Lung (tissue), 12 donors: ENCODE data around the gene NRG4. TPM values are rescaled to one million over a fixed set of nuclear protein-coding genes. Genes with fewer than 3 reads are reported as not detected.
"Not testable (repeated sequence)": the region's sequence is repeated elsewhere in the genome, so short reads cannot be mapped to it uniquely, and the experiment has no call there.

Experiments used
- ATAC-seq: fragments of 200-7000 bp; cut with Tn5 transposase; one replicate; pipeline ENCODE4 v1.9.1; 2020; ENCODE audit warnings: moderate number of reproducible peaks; ENCODE audit not compliant: insufficient read depth, low FRiP score
- DNase-seq, 3 donors: peaks; one replicate each; pipeline ENCODE4 v3.0.0-alpha.2; 2013 to 2017
- H3K27ac ChIP-seq, 2 donors: one replicate each; pipeline ENCODE4 v1.5.1; 2013; ENCODE audit warnings: mild to moderate bottlenecking in 2 of 2, moderate library complexity in 2 of 2, control low read depth in 1 of 2, inconsistent platforms in 1 of 2, low read depth in 1 of 2, low read length in 1 of 2
- H3K27me3 ChIP-seq, 3 donors: one replicate each; pipeline ENCODE4 v1.5.1; 2013; ENCODE audit warnings: low read length in 2 of 3; ENCODE audit not compliant: control insufficient read depth in 3 of 3, insufficient read depth in 3 of 3
- H3K36me3 ChIP-seq, 4 donors: one replicate each; pipeline ENCODE4 v1.5.1; 2013; ENCODE audit warnings: low read length in 4 of 4, mild to moderate bottlenecking in 1 of 4, moderate library complexity in 1 of 4; ENCODE audit not compliant: control insufficient read depth in 4 of 4, insufficient read depth in 4 of 4
- H3K4me1 ChIP-seq, 5 donors: one replicate each; pipeline ENCODE4 v1.5.1; 2013; ENCODE audit warnings: low read length in 5 of 5, mild to moderate bottlenecking in 2 of 5, moderate library complexity in 1 of 5; ENCODE audit not compliant: control insufficient read depth in 5 of 5, insufficient read depth in 5 of 5
- H3K4me3 ChIP-seq: one replicate; pipeline ENCODE4 v1.5.1; 2013; ENCODE audit warnings: mild to moderate bottlenecking, control low read depth, moderate library complexity
- H3K9ac ChIP-seq, 2 donors: one replicate each; pipeline ENCODE4 v1.5.1; 2013; ENCODE audit warnings: low read length in 2 of 2, control low read depth in 1 of 2; ENCODE audit not compliant: insufficient read depth in 1 of 2
- H3K9me3 ChIP-seq, 4 donors: one replicate each; pipeline ENCODE4 v1.5.1; 2013; ENCODE audit warnings: low read length in 3 of 4, mild to moderate bottlenecking in 1 of 4, moderate library complexity in 1 of 4; ENCODE audit not compliant: control insufficient read depth in 4 of 4, insufficient read depth in 3 of 4
- WGBS, 2 donors: extraction: QIAGEN DNeasy Blood & Tissue Kit; methylation state at CpG; one replicate each; pipeline ENCODE4 v1.1.7; 2013; 5-methylcytosine and 5-hydroxymethylcytosine counted together
- polyA plus RNA-seq, 2 donors: library from polyadenylated mRNA; stranded (reverse); fragments of 200-250 nt; gene quantifications; one replicate each; pipeline ENCODE4 v1.2.1, GENCODE V29; 2013
- total RNA-seq, 2 donors: library from RNA; depleted of rRNA in 1 of 2; stranded (reverse); fragments of >200 nt in 1 of 2; gene quantifications; one replicate each; pipeline ENCODE4 v1.2.1, GENCODE V29; 2014 to 2021
- TF ChIP-seq, protein P1 (sequence below): IDR thresholded peaks from 2 replicates; pipeline ENCODE4 v1.5.1; 2012; ENCODE audit warnings: mild to moderate bottlenecking; ENCODE audit errors: control extremely low read depth, extremely low read depth
- donor health status: control.
- donor health status: control.
- donor health status: Bipolar disorder and iron deficiency.
- donor health status: healthy.
- donor health status: DM: yes; HTN: yes; CAD: no.

Gene NRG4
- total and polyA plus RNA-seq, 4 donors: 0.65 to 4.8 (median 2.7) TPM

GRCh38 chr15:75982468-75982867 lies 29.8 kb downstream of the NRG4 start:
- Histone ChIP-seq H3K4me3 (no peak overlapping the region), H3K9me3 (no peaks in the 10 kb centered on the region), H3K27ac (no peak overlapping the region), H3K4me1 (no peaks in the 10 kb centered on the region), H3K9ac (no peak overlapping the region), H3K36me3 (no peaks in the 10 kb centered on the region), H3K27me3 (no peaks in the 10 kb centered on the region)
- TF ChIP-seq, protein P1, sequence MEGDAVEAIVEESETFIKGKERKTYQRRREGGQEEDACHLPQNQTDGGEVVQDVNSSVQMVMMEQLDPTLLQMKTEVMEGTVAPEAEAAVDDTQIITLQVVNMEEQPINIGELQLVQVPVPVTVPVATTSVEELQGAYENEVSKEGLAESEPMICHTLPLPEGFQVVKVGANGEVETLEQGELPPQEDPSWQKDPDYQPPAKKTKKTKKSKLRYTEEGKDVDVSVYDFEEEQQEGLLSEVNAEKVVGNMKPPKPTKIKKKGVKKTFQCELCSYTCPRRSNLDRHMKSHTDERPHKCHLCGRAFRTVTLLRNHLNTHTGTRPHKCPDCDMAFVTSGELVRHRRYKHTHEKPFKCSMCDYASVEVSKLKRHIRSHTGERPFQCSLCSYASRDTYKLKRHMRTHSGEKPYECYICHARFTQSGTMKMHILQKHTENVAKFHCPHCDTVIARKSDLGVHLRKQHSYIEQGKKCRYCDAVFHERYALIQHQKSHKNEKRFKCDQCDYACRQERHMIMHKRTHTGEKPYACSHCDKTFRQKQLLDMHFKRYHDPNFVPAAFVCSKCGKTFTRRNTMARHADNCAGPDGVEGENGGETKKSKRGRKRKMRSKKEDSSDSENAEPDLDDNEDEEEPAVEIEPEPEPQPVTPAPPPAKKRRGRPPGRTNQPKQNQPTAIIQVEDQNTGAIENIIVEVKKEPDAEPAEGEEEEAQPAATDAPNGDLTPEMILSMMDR: no peak
- no peak for DNase-seq
- WGBS, 2 donors: 84 to 95% methylated on average over 2 of the region's 2 CpGs
- no peak for ATAC-seq

GRCh38 chr15:75981149-75981815 lies 30.9 kb downstream of the NRG4 start:
- Histone ChIP-seq H3K27me3 (no peaks in the 10 kb centered on the region), H3K4me3 (no peak overlapping the region), H3K27ac (no peak overlapping the region), H3K4me1 (no peaks in the 10 kb centered on the region), H3K9me3 (no peaks in the 10 kb centered on the region), H3K9ac (no peak overlapping the region), H3K36me3 (no peaks in the 10 kb centered on the region)
- 73 to 81% methylated on average over 2 of the region's 2 CpGs for WGBS, 2 donors
- ATAC-seq: no peak
- TF ChIP-seq, protein P1: no peak
- no peak for DNase-seq

GRCh38 chr15:75976766-75977165 lies 35.5 kb downstream of the NRG4 start:
- not testable (repeated sequence) for H3K9ac ChIP-seq, H3K27ac ChIP-seq, H3K36me3 ChIP-seq, H3K4me1 ChIP-seq, H3K27me3 ChIP-seq, H3K4me3 ChIP-seq, ATAC-seq, H3K9me3 ChIP-seq, DNase-seq
- 88 to 91% methylated on average over 3 of the region's 3 CpGs for WGBS, 2 donors

GRCh38 chr15:75966073-75966472 lies 46.2 kb downstream of the NRG4 start:
- TF ChIP-seq, protein P1: no peak
- H3K27me3 ChIP-seq: no peaks in the 10 kb centered on the region
- no peaks in the 10 kb centered on the region for H3K36me3 ChIP-seq
- WGBS, 2 donors: 21 to 52% methylated on average over 2 of the region's 2 CpGs
- H3K27ac ChIP-seq: no peak overlapping the region
- H3K9me3 ChIP-seq: peaks cover 0 to 3% (median 0%) of the 10 kb centered on the region in 4 donors
- no peaks in the 10 kb centered on the region for H3K4me1 ChIP-seq
- H3K9ac ChIP-seq: no peak overlapping the region
- ATAC-seq (no peak), DNase-seq (no peak)
- H3K4me3 ChIP-seq: no peak overlapping the region
